Stomach (tissue), 9 donors: ENCODE data around the gene FAM43B. TPM values are rescaled to one million over a fixed set of nuclear protein-coding genes. Genes with fewer than 3 reads are reported as not detected.

Source experiments
- DNase-seq, 2 donors: peaks; one replicate each; pipeline versions ENCODE4 v3.0.0 to v3.0.0-alpha.2; 2013 to 2019
- H3K27ac ChIP-seq, 5 donors: fragments of 200-600 bp in 4 of 5; sonication (generic) in 4 of 5; one replicate each; pipeline ENCODE4 v1.5.1; 2013 to 2019; ENCODE audit warnings: mild to moderate bottlenecking in 1 of 5, moderate library complexity in 1 of 5
- H3K27me3 ChIP-seq, 3 donors: fragments of 200-600 bp; sonication (generic); one replicate each; pipeline ENCODE4 v1.5.1; 2017 to 2019; ENCODE audit warnings: mixed run types in 1 of 3
- H3K36me3 ChIP-seq, 4 donors: fragments of 200-600 bp; sonication (generic); 1 replicate in 3 of 4; 2 replicates in 1 of 4; pipeline ENCODE4 v1.5.1; 2016 to 2019
- H3K4me1 ChIP-seq, 4 donors: fragments of 200-600 bp; sonication (generic); one replicate each; pipeline ENCODE4 v1.5.1; 2016 to 2019
- H3K4me3 ChIP-seq, 4 donors: fragments of 200-600 bp; sonication (generic) in 3 of 4; one replicate each; pipeline ENCODE4 v1.5.1; 2016 to 2019; ENCODE audit warnings: mild to moderate bottlenecking in 1 of 4
- H3K9me3 ChIP-seq, 4 donors: fragments of 200-600 bp; sonication (generic); one replicate each; pipeline ENCODE4 v1.5.1; 2016 to 2019
- EP300 ChIP-seq: sonication (generic); formaldehyde crosslinking; IDR thresholded peaks from one replicate; pipeline ENCODE4 v1.6.1; 2017; ENCODE audit warnings: antibody characterized with exemption
- POLR2A ChIP-seq, 4 donors: fragments of 450-650 bp; IDR thresholded peaks; one replicate each; pipeline ENCODE4 v1.6.1; 2016; ENCODE audit warnings: antibody characterized with exemption in 4 of 4, control low read depth in 2 of 4, mild to moderate bottlenecking in 1 of 4, moderate library complexity in 1 of 4
- POLR2AphosphoS5 ChIP-seq, 3 donors: sonication (generic); formaldehyde crosslinking; IDR thresholded peaks; one replicate each; pipeline ENCODE4 v1.6.1; 2016; ENCODE audit warnings: antibody characterized with exemption in 3 of 3
- WGBS, 5 donors: extraction: QIAGEN DNeasy Blood & Tissue Kit in 3 of 5; methylation state at CpG; one replicate each; pipeline versions ENCODE4 v1.1.5 to v1.1.7; 2013 to 2018; 5-methylcytosine and 5-hydroxymethylcytosine counted together
- intact Hi-C: fragments of 100-400 bp; cut with DNase I; formaldehyde crosslinking; loops from one replicate; pipeline ENCODE4 v1.15.1; 2023; ENCODE audit warnings: low total_unique reads
- polyA plus RNA-seq, 3 donors: library from polyadenylated mRNA; stranded (reverse); fragments of 200-250 nt; gene quantifications; one replicate each; pipeline ENCODE4 v1.2.3, GENCODE V29; 2013
- total RNA-seq, 5 donors: library from RNA; depleted of rRNA; stranded (reverse); fragments of >200 nt; gene quantifications; one replicate each; pipeline versions ENCODE4 v1.1.0 to v1.2.3, GENCODE V29; 2014 to 2016
- TF ChIP-seq, protein P1 (sequence below), 7 experiments: fragments of 450-650 bp in 4 of 7; fragments of 200-600 bp in 3 of 7; sonication (generic) in 3 of 7; IDR thresholded peaks; one replicate each; pipeline ENCODE4 v1.5.1; 2016 to 2019; ENCODE audit warnings: antibody characterized with exemption in 7 of 7, control low read depth in 2 of 7, mild to moderate bottlenecking in 1 of 7
- donor health status: healthy with polysubstance abuse.
- donor health status: Bipolar disorder and iron deficiency.
- donor health status: healthy.

The FAM43B gene
- total and polyA plus RNA-seq, 8 donors = 0.05 to 0.25 TPM; not detected in 6

DNA sequence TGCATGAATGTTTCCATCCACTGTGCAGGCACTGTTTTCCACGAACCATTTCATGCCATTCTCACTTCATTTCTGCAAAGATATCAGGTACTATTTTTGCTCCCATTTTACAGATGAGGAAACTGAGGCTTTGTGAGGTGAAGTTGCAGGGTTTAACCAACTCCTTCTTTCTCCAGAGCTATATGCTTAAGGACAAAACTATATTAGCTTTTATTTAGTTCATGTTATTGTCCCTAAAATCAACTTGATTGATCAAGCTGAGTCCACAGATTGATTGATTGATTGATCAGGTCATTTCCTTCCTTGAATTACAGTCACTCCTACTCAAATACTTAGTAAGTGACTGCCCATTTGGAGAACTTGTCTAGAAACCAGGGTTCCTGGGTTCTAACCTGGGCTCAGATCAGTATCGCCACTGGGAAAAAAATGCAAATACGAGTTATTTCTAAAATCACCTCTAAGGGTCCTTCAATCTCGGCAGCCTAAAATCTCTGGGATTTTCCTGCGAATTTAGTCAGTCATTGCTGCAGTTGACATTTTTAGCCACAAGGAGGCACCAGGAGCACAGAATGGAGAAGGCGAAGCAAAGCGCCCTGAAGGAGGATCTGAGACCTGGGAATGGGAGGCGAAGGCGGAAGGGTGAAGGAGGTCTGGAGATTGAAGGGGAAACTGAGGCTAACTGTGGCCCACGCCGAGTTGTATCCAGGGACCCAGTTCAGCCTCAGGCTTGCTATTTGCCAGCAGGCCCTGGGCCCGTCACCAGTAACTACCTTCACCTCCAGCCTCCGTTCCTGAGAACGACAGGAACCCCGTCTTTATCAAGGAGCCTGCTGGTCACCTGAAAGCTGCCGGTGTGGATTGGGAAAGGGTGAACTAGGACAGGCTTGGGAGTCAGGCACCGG, 30.2 kb upstream of the FAM43B start:
- peak in 1 of 3 donors; percentile 49 for TF ChIP-seq POLR2AphosphoS5 (IDR thresholded peaks at IDR 0.05)
- TF ChIP-seq, protein P1, sequence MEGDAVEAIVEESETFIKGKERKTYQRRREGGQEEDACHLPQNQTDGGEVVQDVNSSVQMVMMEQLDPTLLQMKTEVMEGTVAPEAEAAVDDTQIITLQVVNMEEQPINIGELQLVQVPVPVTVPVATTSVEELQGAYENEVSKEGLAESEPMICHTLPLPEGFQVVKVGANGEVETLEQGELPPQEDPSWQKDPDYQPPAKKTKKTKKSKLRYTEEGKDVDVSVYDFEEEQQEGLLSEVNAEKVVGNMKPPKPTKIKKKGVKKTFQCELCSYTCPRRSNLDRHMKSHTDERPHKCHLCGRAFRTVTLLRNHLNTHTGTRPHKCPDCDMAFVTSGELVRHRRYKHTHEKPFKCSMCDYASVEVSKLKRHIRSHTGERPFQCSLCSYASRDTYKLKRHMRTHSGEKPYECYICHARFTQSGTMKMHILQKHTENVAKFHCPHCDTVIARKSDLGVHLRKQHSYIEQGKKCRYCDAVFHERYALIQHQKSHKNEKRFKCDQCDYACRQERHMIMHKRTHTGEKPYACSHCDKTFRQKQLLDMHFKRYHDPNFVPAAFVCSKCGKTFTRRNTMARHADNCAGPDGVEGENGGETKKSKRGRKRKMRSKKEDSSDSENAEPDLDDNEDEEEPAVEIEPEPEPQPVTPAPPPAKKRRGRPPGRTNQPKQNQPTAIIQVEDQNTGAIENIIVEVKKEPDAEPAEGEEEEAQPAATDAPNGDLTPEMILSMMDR (IDR thresholded peaks at IDR 0.05) = peak in 6 of 7 experiments; percentile 31 to 92 (median 82)
- TF ChIP-seq EP300 = no peak
- no peak for TF ChIP-seq POLR2A (IDR thresholded peaks at IDR 0.05)
- peaks cover 0 to 22% (median 3%) of the 10 kb centered on the region in 3 donors for H3K27me3 ChIP-seq
- H3K4me3 ChIP-seq = peak overlapping the region in 2 of 4 donors; percentile 20 to 34
- no peaks in the 10 kb centered on the region for H3K36me3 ChIP-seq
- H3K27ac ChIP-seq = no peak overlapping the region
- DNase-seq = peak; percentile 86 to 90
- H3K9me3 ChIP-seq = no peaks in the 10 kb centered on the region
- 11 to 18% (median 13%) methylated on average over 17 of the region's 17 CpGs for WGBS, 5 donors
- peaks cover 0 to 7% (median 3%) of the 10 kb centered on the region in 4 donors for H3K4me1 ChIP-seq
- intact Hi-C loops = no loop called here

DNA sequence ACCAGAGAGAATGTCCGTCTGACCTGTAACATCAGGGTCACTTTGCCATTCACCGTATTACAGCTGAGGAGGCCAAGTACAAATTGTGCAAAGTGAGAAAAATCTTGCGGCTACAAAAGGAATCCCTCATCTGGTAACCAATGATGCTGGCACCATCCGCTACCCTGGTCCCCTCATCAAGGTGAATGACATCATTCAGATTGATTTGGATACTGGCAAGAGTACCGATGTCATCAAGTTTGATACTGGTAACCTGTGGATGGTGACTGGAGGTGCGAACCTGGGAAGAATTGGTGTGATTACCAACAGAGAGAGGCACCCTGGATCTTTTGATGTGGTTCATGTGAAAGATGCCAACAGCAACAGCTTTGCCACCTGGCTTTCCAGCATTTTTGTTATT, 26.1 kb upstream of the FAM43B start:
- 74 to 88% (median 85%) methylated on average over 6 of the region's 6 CpGs for WGBS, 5 donors
- no peak for TF ChIP-seq POLR2AphosphoS5 (IDR thresholded peaks at IDR 0.05)
- TF ChIP-seq, protein P1 (IDR thresholded peaks at IDR 0.05) = no peak
- no peak for DNase-seq
- H3K4me1 ChIP-seq = peaks cover 0 to 7% (median 3%) of the 10 kb centered on the region in 4 donors
- no peak overlapping the region for H3K4me3 ChIP-seq
- H3K27me3 ChIP-seq = peaks cover 0 to 53% (median 17%) of the 10 kb centered on the region in 3 donors
- H3K9me3 ChIP-seq = no peaks in the 10 kb centered on the region
- no peaks in the 10 kb centered on the region for H3K36me3 ChIP-seq
- H3K27ac ChIP-seq = no peak overlapping the region
- intact Hi-C loops = loop anchor here (5.0 kb wide), 1 partner anchor 106 kb away; the partner anchor contains the start of gene PINK1

DNA sequence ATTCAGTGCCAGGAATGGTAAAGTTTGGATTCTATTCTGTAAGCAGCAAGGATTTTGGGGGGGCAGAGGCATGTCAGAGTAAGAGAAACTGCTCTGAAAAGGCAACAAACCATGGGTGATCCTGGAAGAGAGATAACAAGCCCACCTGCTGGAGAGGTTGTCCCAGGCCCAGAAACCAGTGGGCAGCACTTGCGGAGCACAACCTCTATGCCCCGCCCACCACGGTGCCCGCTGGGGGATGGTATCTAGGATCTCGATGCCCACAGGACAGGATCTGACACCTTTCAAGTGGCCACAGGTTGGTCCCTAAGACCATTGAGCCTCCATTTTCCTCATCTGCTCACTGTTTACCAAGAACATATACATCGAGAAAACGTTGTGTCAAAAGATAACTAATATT, 24.2 kb upstream of the FAM43B start:
- Histone ChIP-seq H3K4me3 (no peak overlapping the region), H3K27ac (no peak overlapping the region), H3K36me3 (no peaks in the 10 kb centered on the region), H3K9me3 (no peaks in the 10 kb centered on the region), H3K4me1 (no peaks in the 10 kb centered on the region), H3K27me3 (peaks cover 0 to 62% (median 24%) of the 10 kb centered on the region in 3 donors)
- intact Hi-C loops = loop anchor here (5.0 kb wide), 1 partner anchor 104 kb away; the partner anchor contains the start of gene PINK1
- 43 to 64% (median 49%) methylated on average over 7 of the region's 7 CpGs for WGBS, 5 donors
- no peak for TF ChIP-seq POLR2AphosphoS5 (IDR thresholded peaks at IDR 0.05)
- no peak for TF ChIP-seq POLR2A (IDR thresholded peaks at IDR 0.05)
- TF ChIP-seq, protein P1 (IDR thresholded peaks at IDR 0.05) = no peak
- TF ChIP-seq EP300 = no peak
- no peak for DNase-seq

DNA sequence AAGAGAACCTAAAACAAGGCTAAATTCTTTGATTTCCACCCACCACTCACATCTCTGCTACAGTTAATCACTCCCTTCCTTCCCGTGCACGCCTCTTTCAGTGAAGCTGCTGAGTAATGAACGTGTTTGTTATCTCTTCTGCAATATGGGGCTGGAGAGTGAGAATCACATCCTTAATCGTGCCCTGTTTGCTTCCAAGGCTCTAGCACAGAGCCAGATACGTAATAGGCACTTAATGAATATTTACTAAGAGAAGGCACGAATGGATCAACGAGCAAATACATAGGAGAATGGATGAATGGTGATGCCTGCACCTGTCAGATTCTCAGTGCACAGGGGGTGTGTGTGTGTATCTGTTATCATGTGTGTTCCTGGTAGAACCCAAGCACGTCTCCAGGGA, 22.1 kb upstream of the FAM43B start:
- 24 to 36% (median 33%) methylated on average over 8 of the region's 8 CpGs for WGBS, 5 donors

More for the DNA sequence above, 22.1 kb upstream of the FAM43B start:
- Histone ChIP-seq H3K4me1 (no peaks in the 10 kb centered on the region), H3K9me3 (no peaks in the 10 kb centered on the region), H3K4me3 (no peak overlapping the region), H3K27ac (no peak overlapping the region), H3K36me3 (no peaks in the 10 kb centered on the region), H3K27me3 (peaks cover 0 to 83% (median 27%) of the 10 kb centered on the region in 3 donors)
- intact Hi-C loops = no loop called here
- DNase-seq = no peak
- TF ChIP-seq, protein P1 (IDR thresholded peaks at IDR 0.05) = no peak
- TF ChIP-seq POLR2A (IDR thresholded peaks at IDR 0.05) (no peak), POLR2AphosphoS5 (IDR thresholded peaks at IDR 0.05) (no peak), EP300 (no peak)
